Panc1 (cell line): ENCODE measurements around the gene PDE11A. TPM values are rescaled to one million over a fixed set of nuclear protein-coding genes. Genes with fewer than 3 reads are reported as not detected.
A peak's percentile ranks its signal among the peaks of the same experiment; 100 is the strongest.

Experiments
- ATAC-seq: fragments of 200-7000 bp; cut with Tn5 transposase; 2 replicates; pipeline ENCODE4 v1.9.1; 2020; ENCODE audit warnings: mild to moderate bottlenecking, moderate library complexity
- BruUV-seq: library from RNA; stranded (reverse); fragments of 400-500 nt; replicated peaks from 2 replicates; lab custom pipeline; 2021; lab: Mats Ljungman, UMichigan
- CTCF ChIA-PET: fragments of 300-600 bp; sonication (Branson Sonifier 250); formaldehyde crosslinking; loops from one replicate; lab custom pipeline; 2022; ENCODE audit warnings: antibody characterized with exemption; lab: Charles Lee
- POLR2A ChIA-PET: fragments of 300-600 bp; sonication (Branson Sonifier 250); formaldehyde crosslinking; loops from one replicate; lab custom pipeline; 2022; ENCODE audit warnings: antibody characterized with exemption; lab: Charles Lee
- DNase-seq: peaks from one replicate; pipeline ENCODE4 v3.0.0-alpha.2; 2010; ENCODE audit warnings: low read depth, low spot score
- H3K27ac ChIP-seq: 2 replicates; pipeline ENCODE4 v1.5.1; 2011; ENCODE audit warnings: mild to moderate bottlenecking, low read length, inconsistent platforms
- H3K27me3 ChIP-seq: fragments of 200-500 bp; sonication (Bioruptor generic); 2 replicates; pipeline ENCODE4 v1.6.0; 2014; ENCODE audit warnings: low read length, inconsistent platforms; ENCODE audit not compliant: control insufficient read depth, insufficient read depth
- H3K36me3 ChIP-seq: fragments of 200-500 bp; sonication (Bioruptor generic); 2 replicates; pipeline ENCODE4 v1.5.1; 2014; ENCODE audit warnings: inconsistent platforms, mild to moderate bottlenecking, low read length, moderate library complexity; ENCODE audit not compliant: control insufficient read depth, insufficient read depth
- H3K4me1 ChIP-seq: 2 replicates; pipeline ENCODE4 v1.5.1; 2011; ENCODE audit warnings: inconsistent platforms, mild to moderate bottlenecking, low read length, moderate library complexity; ENCODE audit not compliant: control insufficient read depth, insufficient read depth
- H3K4me3 ChIP-seq, 2 experiments: 2 replicates each; pipeline ENCODE4 v1.5.1; 2011 to 2012; ENCODE audit warnings: low read depth in 2 of 2, low read length in 2 of 2, mild to moderate bottlenecking in 2 of 2, inconsistent platforms in 1 of 2, moderate library complexity in 1 of 2
- H3K9me3 ChIP-seq: fragments of 200-500 bp; sonication (Bioruptor generic); 2 replicates; pipeline ENCODE4 v1.5.1; 2014; ENCODE audit warnings: low read depth, mild to moderate bottlenecking, inconsistent platforms, low read length, moderate library complexity; ENCODE audit not compliant: control insufficient read depth, insufficient read depth
- POLR2AphosphoS5 ChIP-seq: IDR thresholded peaks from 2 replicates; pipeline ENCODE4 v1.6.1; 2012; ENCODE audit warnings: mild to moderate bottlenecking, low read depth, low read length, moderate library complexity
- SIN3A ChIP-seq: IDR thresholded peaks from 2 replicates; pipeline ENCODE4 v1.6.1; 2012; ENCODE audit warnings: low read depth, mild to moderate bottlenecking, low read length, moderate library complexity, borderline replicate concordance; ENCODE audit not compliant: insufficient read depth
- TCF7L2 ChIP-seq: IDR thresholded peaks from 2 replicates; pipeline ENCODE4 v1.6.1; 2011; ENCODE audit warnings: mild to moderate bottlenecking, low read depth, low read length, inconsistent platforms
- in situ Hi-C: cut with HindIII; loops from 2 replicates; pipeline ENCODE4 v1.10.0; 2016; ENCODE audit warnings: low sequenced_read_pairs, low pct_unique_long_range_greater_than_20kb
- intact Hi-C: fragments of 100-400 bp; cut with micrococcal nuclease; formaldehyde crosslinking; loops from one replicate; pipeline ENCODE4 v1.10.0; 2022; ENCODE audit not compliant: unreplicated experiment
- total RNA-seq: library from RNA; stranded (reverse); gene quantifications from one replicate; pipeline ENCODE4 v1.2.1, GENCODE V29; 2021; ENCODE audit not compliant: unreplicated experiment
- TF ChIP-seq, protein P1 (sequence below): fragments of 450-650 bp; IDR thresholded peaks from 2 replicates; pipeline ENCODE4 v1.5.1; 2017; ENCODE audit warnings: mild to moderate bottlenecking
- TF ChIP-seq, protein P2 (sequence below), 2 experiments: IDR thresholded peaks; 2 replicates each; pipeline ENCODE4 v1.6.1; 2011 to 2012; ENCODE audit warnings: low read depth in 2 of 2, control low read depth in 1 of 2, low read length in 1 of 2, mild to moderate bottlenecking in 1 of 2, moderate library complexity in 1 of 2; ENCODE audit not compliant: insufficient read depth in 1 of 2

PDE11A gene
- total RNA-seq, 1 experiment from 2014 or later: not detected

DNA sequence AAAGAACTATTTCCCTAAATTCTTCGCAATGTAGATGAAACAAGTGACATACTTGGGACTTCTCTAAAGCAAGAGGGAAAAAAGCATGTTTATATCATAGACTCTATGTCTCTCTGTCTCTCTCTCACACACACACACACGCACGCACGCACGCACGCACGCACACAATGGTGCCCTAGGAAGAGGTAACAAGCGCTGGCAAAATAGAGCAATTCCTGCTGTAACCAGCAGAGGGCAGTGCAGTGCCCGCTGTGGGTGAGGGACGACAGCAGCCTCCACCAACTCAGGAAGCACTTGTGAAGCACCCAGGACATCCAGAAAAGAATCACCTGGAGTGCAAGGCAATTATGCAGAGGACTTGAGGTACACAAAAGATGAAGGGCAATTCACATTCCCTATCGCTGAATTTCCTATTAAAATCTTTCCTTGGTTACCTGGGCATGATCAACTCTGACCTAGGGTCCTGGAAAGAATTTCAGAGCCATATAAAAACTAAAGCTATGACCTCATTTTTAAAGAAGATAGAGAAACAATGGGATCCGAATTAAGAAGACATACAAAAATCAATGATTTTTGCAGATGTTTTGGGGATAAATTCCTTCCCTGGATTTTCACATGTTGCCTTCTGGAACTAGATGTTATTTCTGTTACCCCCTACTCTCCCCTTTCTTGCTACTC lies 166.4 kb downstream of the PDE11A start:
- in situ Hi-C loops: no loop called here
- no peaks in the 10 kb centered on the region for H3K27me3 ChIP-seq
- no peak for TF ChIP-seq POLR2AphosphoS5
- TF ChIP-seq, protein P1, sequence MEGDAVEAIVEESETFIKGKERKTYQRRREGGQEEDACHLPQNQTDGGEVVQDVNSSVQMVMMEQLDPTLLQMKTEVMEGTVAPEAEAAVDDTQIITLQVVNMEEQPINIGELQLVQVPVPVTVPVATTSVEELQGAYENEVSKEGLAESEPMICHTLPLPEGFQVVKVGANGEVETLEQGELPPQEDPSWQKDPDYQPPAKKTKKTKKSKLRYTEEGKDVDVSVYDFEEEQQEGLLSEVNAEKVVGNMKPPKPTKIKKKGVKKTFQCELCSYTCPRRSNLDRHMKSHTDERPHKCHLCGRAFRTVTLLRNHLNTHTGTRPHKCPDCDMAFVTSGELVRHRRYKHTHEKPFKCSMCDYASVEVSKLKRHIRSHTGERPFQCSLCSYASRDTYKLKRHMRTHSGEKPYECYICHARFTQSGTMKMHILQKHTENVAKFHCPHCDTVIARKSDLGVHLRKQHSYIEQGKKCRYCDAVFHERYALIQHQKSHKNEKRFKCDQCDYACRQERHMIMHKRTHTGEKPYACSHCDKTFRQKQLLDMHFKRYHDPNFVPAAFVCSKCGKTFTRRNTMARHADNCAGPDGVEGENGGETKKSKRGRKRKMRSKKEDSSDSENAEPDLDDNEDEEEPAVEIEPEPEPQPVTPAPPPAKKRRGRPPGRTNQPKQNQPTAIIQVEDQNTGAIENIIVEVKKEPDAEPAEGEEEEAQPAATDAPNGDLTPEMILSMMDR: peak; percentile 98
- TF ChIP-seq TCF7L2: no peak
- TF ChIP-seq, protein P2, sequence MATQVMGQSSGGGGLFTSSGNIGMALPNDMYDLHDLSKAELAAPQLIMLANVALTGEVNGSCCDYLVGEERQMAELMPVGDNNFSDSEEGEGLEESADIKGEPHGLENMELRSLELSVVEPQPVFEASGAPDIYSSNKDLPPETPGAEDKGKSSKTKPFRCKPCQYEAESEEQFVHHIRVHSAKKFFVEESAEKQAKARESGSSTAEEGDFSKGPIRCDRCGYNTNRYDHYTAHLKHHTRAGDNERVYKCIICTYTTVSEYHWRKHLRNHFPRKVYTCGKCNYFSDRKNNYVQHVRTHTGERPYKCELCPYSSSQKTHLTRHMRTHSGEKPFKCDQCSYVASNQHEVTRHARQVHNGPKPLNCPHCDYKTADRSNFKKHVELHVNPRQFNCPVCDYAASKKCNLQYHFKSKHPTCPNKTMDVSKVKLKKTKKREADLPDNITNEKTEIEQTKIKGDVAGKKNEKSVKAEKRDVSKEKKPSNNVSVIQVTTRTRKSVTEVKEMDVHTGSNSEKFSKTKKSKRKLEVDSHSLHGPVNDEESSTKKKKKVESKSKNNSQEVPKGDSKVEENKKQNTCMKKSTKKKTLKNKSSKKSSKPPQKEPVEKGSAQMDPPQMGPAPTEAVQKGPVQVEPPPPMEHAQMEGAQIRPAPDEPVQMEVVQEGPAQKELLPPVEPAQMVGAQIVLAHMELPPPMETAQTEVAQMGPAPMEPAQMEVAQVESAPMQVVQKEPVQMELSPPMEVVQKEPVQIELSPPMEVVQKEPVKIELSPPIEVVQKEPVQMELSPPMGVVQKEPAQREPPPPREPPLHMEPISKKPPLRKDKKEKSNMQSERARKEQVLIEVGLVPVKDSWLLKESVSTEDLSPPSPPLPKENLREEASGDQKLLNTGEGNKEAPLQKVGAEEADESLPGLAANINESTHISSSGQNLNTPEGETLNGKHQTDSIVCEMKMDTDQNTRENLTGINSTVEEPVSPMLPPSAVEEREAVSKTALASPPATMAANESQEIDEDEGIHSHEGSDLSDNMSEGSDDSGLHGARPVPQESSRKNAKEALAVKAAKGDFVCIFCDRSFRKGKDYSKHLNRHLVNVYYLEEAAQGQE (IDR thresholded peaks at IDR 0.05; ENCODE audit: insufficient read depth in 1 of 2, low read depth in 2 of 2, low read length in 1 of 2): no peak
- 0 out of 2 replicates have a peak, but pooled peaks cover 4% of the 10 kb centered on the region for H3K4me1 ChIP-seq
- no peaks in the 10 kb centered on the region for H3K9me3 ChIP-seq
- ATAC-seq (peak; percentile 97), DNase-seq (peak; percentile 42)
- no peak overlapping the region for H3K27ac ChIP-seq
- no TSS peak for BruUV-seq
- ChIA-PET CTCF (no interaction called here), POLR2A (no interaction called here)
- intact Hi-C loops: no loop called here
- H3K36me3 ChIP-seq: no peaks in the 10 kb centered on the region
- H3K4me3 ChIP-seq: no peak overlapping the region

DNA sequence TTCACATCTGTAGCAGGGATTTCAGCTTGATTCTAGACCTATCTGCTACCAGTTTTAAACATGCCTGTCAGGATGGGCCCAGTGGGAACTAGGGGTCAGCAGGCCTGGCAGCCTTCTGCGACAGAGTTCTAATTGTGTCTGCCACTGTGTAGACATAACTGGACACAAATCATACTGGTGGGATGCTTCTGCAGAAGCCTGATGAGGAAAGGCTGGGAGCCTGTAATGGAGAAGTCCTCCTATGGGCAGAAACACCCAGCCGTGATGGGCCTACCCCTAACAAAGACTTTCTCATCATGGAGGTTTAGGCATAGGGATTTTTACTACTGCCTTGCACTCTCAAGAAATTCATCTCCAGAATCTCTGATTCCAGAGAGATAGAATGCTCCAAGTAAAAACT lies 166.9 kb downstream of the PDE11A start:
- no peak for DNase-seq
- 0 out of 2 replicates have a peak, but pooled peaks cover 4% of the 10 kb centered on the region for H3K4me1 ChIP-seq
- POLR2A ChIA-PET: no interaction called here
- BruUV-seq: no TSS peak
- CTCF ChIA-PET: no interaction called here
- intact Hi-C loops: no loop called here
- TF ChIP-seq, protein P1: no peak
- TF ChIP-seq SIN3A: no peak
- no peak for TF ChIP-seq POLR2AphosphoS5
- TF ChIP-seq, protein P2 (IDR thresholded peaks at IDR 0.05; ENCODE audit: insufficient read depth in 1 of 2, low read depth in 2 of 2, low read length in 1 of 2): no peak
- no peak for TF ChIP-seq TCF7L2
- H3K27ac ChIP-seq: no peak overlapping the region
- in situ Hi-C loops: no loop called here
- H3K4me3 ChIP-seq: no peak overlapping the region
- no peak; the same call in 1 of the 2 replicates for ATAC-seq
- no peaks in the 10 kb centered on the region for H3K36me3 ChIP-seq
- no peaks in the 10 kb centered on the region for H3K27me3 ChIP-seq
- no peaks in the 10 kb centered on the region for H3K9me3 ChIP-seq
